Activated CD8-positive, alpha-beta memory T cell treated with anti-CD3 and anti-CD28 coated beads for 4 hours (primary cell): ENCODE measurements around the gene SLC25A33.
A peak's percentile ranks its signal among the peaks of the same experiment; 100 is the strongest.
"Not testable (repeated sequence)": the region's sequence is repeated elsewhere in the genome, so short reads cannot be mapped to it uniquely, and the experiment has no call there.

Source experiments
- DNase-seq, 2 donors: peaks; one replicate each; pipeline ENCODE4 v3.0.0-alpha.2; 2020; ENCODE audit warnings: low read depth in 2 of 2

Gene SLC25A33, protein sequence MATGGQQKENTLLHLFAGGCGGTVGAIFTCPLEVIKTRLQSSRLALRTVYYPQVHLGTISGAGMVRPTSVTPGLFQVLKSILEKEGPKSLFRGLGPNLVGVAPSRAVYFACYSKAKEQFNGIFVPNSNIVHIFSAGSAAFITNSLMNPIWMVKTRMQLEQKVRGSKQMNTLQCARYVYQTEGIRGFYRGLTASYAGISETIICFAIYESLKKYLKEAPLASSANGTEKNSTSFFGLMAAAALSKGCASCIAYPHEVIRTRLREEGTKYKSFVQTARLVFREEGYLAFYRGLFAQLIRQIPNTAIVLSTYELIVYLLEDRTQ

DNA sequence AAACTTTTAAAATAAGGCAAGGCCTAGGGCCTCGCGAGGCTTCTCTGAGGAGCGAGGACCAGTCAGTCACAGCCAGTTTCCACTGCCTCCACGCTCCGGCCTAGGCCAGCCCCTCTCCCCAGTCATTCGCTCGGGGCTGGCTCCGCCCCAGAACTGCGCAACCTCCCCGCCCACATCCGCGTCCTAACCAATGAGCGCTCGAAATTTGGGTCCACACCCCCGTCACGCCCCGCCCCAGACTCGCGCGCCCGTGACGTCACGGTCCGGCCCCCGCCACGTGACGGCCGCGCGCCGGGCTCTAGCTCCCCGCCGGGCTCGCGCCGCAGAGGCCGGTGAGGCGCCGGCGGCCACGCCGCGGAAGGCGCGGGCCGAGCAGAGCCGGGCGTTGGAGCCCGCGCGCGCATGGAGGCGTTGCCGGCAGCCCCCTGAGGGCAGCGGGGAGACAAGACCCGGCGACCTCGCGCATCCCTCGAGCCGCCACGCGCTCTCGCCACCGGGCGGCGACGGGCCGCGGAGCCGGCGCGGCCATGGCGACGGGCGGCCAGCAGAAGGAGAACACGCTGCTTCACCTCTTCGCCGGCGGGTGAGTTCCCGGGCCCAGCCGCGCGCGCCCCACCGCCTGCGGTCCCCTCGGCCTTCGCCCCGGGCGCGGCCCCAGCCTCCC, at the start of gene SLC25A33:
Gene SLC25A33, plus strand, starts transcription at position 301 of the 664 bp plus-strand sequence. Its CDS starts 227 bp downstream, at position 528.
- peak; percentile 94 to 96 for DNase-seq

DNA sequence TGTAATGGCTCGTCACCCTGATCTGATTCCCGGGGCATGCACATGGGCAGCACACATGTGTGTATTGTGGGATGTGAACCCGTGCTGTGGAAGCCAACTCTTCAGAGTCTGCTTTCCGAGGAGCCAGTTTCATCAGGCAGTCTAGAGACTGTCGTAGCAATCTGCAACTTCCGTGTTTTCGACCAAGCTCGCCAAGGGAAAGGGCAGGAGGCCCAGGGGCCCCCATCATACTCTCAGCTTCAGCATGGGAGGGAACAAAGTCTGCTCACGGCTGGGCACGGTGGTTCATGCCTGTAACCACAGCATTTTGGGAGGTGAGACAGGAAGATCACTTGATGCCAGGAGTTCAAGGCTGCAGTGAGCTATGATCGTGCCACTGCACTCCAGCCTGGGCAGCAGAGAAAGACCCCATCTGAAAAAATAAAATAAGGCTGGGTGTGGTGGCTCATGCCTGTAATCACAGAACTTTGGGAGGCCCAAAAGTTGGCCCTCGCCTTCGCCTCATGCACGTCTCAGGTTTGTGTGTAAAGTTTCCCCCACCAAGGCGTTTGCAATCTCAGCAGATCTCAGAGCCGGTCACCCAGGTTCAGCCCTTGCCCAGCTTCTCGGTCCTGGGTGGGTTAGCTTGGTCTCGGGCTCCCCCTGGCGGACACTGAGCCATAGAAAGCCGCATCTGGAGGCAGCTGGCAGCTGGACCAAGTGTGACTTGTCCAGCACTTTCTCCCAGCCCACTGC, 48.5 kb upstream of the SLC25A33 start:
- DNase-seq, result peak; percentile 62 to 65

DNA sequence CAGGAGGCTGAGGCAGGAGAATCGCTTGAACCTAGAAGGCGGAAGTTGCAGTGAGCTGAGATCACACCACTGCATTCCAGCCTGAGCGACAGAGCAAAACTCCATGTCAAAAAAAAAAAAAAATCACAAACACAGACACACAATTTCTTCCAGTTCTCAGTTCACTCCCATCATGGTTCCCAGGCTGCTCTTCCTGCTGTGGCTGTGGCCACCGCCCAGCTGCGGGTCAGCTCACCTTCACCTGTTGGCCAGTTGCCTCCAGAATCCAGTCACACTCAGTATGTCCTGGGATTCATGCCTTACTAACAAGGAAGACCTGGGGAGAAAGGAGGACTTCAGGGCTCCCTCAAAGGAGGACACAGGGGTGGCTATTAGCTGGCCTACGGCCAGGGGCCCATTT, 45.9 kb upstream of the SLC25A33 start:
- DNase-seq, result no peak

DNA sequence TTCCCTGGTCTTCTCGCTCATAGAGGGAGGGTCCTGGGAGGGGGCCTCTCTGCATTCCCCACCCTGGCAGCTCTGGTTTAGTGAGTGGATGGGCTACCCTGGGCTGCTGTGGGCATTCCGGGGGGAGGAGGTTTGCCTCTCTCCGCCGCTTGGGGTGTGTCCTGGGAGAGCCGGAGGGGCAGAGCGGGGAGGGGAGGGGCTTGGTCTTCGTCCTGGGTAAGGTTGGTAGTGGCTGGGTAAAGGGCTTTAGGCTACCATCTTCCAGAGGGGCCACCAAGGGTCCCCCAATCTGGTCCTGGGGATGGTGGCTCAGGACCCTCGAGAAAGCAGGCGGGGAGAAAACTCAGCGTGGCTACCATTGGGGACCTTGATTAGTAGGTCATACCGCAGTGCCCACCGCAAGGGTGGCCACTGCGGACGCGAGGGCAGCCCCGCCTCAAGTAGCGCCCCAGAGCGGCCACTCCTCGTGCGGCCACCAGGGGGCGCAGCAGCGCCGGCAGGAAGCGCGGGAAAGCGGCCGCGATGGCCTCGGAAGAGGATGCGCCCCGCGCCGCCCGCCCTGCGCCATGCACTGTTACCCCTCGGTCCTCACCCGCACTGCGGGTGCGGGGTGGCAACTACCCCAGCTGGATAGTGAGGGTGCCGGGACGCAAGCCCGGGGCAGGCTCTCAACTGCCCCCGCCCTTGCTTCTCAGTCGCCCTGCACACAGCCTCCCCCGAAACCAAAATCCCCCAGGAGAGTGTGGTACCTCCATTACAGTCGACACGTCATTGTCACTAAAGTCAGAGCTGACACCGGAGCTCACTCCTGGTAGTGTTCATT, 44.1 kb upstream of the SLC25A33 start:
- DNase-seq, result peak; percentile 9 to 16

DNA sequence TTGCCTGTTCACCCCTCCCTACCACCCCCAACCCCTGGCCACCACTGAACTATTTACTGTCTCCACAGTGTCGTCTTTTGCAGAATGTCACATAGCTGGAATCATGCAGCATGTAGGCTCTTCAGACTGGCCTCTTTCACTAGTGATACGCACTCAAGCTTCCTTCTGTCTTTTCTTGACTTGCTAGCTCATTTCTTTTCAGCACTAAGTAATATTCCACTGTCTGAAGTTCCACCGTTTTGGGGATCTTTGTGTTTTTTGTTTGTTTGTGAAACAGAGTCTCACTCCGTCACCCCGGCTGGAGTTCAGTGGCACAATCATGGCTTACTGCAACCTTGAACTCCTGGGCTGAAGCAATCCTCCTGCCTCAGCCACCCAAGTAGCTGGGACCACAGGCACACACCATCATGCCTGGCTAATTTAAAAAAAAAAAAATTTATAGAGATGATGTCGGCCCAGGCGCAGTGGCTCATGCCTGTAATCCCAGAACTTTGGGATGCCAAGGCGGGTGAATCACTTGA, 43.4 kb upstream of the SLC25A33 start:
- DNase-seq, result no peak

DNA sequence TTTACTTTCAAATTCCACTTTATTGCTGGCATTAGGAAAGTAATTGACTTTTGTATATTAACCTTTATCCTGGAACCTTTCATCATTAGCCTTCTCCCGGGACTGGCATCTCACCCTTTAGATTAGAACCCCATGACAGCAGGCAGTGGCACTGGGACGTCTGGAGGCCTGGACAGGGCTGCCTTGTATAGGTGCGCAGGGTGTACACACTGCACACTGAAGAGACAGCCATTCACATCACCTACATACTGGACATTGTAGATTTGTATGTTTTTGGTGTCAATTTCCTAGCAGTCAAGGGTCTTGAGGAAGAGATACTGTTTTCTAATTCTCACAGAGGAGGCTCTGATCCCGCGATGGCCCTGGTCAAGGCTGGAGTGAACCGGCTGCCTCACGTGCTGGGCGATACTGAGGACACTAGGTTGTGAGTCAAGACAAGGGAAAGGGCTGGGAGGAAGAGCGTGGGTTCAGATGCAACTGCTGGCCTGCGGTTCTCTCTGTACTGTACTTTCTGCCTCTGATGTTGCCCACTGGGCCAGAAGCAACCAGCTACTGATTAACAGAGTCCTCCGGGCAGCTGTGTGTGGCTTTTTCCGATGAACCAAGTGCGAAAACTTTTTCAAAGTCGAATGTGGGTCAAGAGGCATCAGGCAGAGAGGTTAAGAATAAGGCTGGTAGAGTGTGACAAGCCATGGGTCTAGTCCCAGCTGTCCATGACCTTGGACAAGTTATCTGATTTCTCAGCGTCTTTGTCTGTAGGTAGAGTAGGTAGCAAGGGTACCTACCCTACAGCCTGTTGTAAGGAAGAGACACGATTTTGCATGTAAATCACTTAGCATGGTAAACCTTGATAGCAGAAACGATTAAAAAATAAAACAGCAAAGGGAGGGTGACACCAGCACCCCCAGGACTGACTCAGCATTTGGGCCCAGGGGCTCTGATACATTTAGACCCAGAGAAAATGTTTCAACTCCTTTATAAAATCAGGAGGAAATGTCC, 38.2 kb upstream of the SLC25A33 start:
- DNase-seq, result no peak

DNA sequence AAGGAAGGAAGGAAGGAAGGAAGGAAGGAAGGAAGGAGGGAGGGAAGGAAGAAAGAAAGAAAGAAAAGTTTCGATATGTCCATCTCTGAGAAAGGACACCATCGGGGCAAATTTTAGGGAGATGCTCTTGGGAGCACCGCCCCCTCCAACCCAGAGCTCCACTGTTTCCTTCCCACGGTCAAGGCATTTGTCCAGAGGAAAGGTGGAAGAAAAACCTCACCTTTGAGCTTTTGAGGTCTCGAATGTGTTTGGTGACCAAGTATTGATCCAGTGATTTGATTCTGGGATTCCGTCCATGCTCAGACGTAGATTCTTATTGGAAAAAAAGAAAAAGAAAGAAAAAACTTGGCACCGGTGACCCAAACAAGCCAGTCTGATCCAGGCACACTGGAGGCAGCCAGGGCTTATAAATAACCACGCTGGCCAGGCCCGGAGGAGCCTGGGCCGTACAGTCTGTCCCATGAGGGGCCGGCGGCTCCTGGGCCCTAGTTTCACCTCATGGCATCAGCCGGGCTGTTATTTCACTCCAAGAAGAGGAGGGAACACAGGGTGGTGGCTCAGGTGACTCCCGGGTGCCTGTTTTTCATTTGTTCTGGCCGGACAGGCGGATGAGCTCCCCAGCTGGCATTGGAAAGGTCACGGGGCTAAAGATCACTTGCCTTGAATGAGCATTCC, 36.1 kb upstream of the SLC25A33 start:
- DNase-seq, result no peak

DNA sequence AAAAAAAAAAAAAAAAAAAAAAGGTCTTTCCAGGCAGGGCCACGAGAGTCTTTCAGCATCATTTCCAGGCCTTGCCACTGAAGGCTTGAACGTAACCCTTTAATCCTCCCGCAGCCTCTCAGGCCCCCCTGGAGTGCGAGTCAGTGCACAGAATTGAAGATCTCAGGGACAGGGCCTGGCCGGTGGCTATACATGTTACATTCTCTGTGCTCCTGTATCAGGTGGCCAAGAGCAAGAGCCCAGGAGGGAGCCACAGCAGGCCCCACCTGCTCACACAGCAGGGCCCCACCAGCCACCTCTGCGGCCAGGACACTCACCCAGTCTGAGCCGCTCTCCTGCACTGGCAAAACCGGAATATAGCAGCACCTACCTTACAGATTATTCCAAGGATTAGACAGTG, 34.1 kb upstream of the SLC25A33 start:
- no peak for DNase-seq

DNA sequence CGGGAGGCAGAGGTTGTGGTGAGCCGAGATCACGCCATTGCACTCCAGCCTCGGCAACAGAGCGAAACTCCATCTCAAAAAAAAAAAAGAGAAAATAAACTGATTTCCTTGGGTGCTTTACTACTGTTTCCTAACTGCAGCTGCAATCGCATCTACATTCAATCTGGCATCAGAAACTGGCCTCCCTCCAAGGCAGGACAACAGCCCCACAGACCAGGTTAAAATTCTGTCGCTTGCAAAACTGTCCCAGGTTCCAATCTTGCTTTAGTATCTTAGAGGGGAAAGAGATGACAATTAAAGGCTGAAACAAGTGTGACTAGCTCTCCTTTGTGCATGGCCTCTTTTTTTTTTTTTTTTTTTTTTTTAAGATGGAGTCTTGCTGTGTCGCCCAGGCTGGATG, 32.4 kb upstream of the SLC25A33 start:
- DNase-seq, result no peak

DNA sequence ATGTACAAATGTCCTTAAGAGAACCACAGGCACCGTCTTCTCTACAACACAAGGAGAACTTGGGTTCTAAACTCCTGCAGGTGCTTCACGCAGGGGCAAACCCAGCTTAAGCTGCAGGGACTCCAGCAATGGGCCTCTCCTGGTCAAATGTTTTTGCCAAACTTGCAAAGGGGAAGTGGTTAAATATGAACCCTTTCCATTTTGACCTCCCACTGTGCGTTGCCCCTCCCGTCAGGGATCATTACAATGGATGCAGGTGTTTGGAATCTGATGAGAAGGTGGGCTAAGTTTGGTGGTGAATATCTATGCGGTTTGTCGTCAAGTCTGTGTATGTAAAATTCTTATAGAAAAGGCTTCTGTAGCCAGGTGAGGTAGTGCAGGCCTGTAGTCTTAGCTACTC, 29.1 kb upstream of the SLC25A33 start:
- DNase-seq, result no peak

DNA sequence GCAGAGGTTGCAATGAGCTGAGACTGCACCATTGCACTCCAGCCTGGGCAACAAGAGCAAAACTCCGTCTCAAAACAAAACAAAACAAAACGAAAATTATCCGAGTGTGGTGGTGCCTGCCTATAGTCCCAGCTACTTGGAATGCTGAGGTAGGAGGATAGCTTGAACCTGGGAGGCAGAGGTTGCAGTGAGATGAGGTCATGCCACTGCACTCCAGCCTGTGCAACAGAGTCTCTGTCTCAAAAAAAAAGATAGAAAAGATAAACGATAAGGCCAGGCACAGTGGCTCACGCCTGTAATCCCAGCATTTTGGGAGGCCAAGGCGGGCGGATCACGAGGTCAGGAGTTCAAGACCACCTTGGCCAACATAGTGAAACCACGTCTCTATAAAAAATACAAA, 23.7 kb upstream of the SLC25A33 start:
- not testable (repeated sequence) for DNase-seq

DNA sequence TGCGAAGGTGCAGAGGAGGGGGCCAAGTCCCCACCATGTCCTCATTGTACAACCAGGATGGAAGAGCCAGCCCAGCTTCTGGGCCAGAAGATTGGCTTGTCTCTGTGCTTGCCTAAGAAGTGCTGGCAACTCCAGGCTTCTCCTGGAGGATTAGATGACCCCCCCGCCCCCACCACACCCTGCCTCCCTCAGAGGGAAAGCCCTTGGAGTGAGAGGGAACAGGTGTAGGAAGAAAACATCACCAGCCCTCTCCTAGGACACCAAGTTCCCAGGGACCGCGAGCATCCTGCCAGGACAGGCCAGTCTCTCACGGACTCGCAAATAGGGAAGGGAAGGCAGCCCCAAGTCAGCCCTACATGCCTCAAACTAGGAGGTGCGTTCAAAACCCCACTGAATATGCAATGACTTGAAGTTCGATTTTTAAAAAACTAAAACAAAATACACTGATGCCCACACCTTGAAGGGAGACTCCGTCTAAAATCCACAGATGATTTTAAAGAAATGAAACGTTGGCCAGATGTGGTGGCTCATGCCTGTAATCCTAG, 20.7 kb upstream of the SLC25A33 start:
- DNase-seq, result no peak

DNA sequence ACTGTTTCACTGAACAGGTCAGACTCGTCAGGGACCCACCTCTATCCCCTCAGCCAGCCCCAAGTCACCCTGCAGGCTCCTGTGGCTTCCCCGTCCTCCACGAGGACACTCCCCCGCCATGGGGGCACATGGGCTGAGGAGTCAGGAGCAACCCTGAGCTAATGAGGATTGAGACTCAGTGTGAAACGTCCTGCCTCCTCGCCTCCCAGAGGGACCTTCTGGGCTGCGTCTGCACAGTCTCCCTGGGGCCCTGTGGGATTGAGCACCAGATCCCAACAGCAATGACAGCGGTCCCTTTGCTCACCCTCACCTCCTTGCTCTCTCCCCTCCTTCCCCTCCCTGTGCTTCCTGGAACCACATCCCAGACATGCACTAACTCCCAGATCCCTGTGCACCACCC, 18.9 kb upstream of the SLC25A33 start:
- DNase-seq, result no peak

DNA sequence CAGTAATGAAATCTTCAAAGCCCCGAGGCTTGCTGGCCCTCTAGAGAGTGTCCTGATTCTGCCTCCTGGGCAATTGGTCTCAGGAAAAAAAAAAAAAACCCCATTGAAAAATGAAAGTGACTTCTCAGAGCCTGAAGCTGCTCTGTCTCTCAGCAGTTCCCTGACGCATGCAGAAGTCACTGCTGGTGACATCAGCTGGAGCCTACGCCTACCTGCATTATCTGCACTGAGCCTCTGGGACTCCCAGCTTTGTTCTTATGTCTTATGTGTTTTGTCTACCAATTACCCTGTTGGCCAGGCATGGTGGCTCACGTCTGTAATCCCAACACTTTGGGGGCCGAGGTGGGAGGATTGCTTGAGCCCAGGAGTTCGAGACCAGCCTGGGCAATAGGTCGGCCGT, 10.1 kb upstream of the SLC25A33 start:
- DNase-seq, result no peak

DNA sequence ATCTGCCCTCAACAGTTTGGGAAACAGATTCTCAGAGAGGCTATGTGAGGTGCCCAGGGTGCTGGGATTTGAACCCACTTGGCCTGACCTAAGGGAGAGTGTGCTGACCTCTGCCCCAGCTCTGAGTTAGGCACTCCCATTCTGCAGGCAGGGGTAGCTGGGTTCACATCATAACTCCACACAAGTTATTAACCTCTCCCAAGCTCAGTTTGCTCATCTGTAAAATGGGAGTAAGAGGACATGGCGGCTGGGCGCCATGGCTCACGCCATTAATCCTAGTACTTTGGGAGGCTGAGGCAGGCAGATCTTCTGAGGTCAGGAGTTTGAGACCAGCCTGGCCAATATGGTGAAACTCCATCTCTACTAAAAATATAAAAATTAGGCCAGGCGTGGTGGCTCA, 8.9 kb upstream of the SLC25A33 start:
- DNase-seq, result no peak

DNA sequence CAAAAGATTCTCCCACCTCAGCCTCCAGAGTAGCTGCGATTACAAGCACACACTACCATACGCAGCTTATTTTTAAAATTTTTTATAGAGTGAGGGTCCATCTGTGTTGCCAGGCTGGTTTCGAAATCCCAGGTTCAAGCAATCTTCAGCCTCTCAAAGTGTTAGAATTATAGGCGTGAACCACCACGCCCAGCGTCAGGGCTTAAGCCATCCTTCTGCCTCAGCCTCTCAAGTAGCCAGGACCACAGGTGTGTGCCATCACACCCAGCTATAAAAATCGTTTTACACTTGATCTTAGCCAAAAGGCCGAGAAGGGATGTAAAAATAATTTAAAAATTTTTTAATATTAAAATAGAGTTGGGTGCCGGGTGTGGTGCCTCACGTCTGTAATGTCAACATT, 4.3 kb upstream of the SLC25A33 start:
- DNase-seq, result no peak

DNA sequence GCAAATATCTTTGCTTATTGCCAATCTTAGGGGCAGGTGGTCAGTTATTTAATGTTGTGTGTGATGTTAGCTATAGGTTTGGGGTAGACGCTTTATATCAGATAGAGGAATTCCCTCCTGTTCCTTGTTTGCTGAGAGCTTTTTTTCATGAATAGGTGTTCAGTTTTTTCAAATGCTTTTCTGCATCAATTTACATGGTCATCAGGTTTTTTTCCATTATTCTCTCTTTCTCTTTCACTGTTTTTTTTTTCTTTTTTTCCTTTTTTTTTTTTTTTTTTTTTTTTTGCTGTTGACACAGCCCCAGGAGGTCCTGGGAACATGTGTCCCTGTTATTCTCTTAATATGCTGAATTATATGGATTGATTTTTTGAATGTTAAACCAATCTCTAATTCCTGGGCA, 3.0 kb upstream of the SLC25A33 start:
- DNase-seq, result no peak

DNA sequence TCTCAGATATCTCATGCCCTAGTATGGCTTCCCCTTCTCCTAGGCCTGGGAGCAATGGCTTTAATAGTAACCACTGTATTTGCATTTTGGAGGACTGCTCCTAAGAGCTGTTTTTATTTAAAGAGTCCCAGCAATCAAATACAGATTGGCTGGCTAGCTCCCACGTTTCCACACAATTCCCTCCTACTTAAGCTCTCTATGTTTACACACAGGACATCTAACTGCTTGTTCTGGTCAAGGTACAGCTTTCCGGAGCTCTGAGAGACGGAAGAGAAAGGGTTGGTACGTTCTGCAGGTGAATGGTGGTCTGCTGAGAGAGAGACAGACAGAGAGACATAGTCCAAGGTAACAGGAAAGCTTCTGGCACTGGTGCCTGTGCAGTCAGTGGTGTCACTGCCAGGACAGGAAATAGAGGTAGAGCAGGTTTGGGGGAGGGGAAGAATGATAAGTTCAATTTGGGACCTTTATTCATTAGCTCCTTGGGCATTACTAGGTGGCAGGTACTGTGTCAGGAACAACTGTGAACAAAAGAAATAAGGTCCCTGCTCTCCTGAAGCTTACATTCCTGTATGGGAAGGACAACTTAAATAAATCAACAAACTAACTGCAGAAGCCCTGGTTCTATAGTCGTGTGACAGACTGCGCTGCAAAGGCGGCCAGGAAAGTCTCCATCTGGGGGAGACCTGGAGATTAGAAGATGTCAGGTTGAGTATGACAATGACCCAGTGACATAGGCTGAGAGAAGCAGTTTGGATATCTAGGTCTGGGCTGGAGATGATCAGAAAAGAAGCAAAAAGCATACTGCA, 1.2 kb upstream of the SLC25A33 start:
- no peak for DNase-seq

DNA sequence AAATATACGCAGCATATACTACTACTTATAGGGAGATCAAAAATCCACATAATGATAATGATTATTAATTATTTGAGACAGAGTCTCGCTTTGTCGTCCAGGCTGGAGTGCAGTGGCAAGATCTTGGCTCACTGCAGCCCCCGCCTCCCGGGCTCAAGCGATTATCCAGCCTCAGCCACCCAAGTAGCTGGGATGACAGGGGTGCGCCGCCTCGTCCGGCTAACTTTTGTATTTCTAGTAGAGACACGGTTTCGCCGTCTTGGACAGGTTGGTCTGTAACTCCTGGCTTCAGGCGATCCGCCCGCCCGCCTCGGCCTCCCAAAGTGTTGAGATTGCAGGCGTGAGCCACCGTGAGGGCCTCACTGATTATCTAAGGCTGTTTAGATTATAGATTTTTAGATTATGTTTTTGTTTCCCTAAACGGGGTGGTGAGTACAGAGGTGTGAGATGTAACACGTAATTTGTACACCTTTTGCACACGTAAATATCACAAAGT, 548 bp upstream of the SLC25A33 start:
- DNase-seq, result no peak
